Esophagus squamous epithelium (tissue), 5 donors: ENCODE measurements around the gene PLAGL2. TPM values are rescaled to one million over a fixed set of nuclear protein-coding genes. Genes with fewer than 3 reads are reported as not detected.

Experiments
- DNase-seq: peaks from one replicate; lab custom pipeline; 2025; lab: John Stamatoyannopoulos, UW
- H3K27ac ChIP-seq, 4 donors: fragments of 200-600 bp; sonication (generic); one replicate each; pipeline ENCODE4 v1.5.1; 2016 to 2019; ENCODE audit warnings: mild to moderate bottlenecking in 1 of 4
- H3K27me3 ChIP-seq, 4 donors: fragments of 200-600 bp; sonication (generic); 1 replicate in 3 of 4; 2 replicates in 1 of 4; pipeline versions ENCODE4 v1.5.1 to v1.6.0; 2017 to 2021; ENCODE audit warnings: antibody characterized with exemption in 1 of 4
- H3K36me3 ChIP-seq, 3 donors: fragments of 200-600 bp; sonication (generic); one replicate each; pipeline ENCODE4 v1.5.1; 2016 to 2019
- H3K4me1 ChIP-seq, 3 donors: fragments of 200-600 bp; sonication (generic); one replicate each; pipeline ENCODE4 v1.5.1; 2017 to 2019
- H3K4me3 ChIP-seq, 4 donors: fragments of 200-600 bp; sonication (generic); 1 replicate in 3 of 4; 2 replicates in 1 of 4; pipeline ENCODE4 v1.5.1; 2016 to 2019; ENCODE audit warnings: mild to moderate bottlenecking in 2 of 4, moderate library complexity in 1 of 4
- H3K9me3 ChIP-seq, 3 donors: fragments of 200-600 bp; sonication (generic); one replicate each; pipeline ENCODE4 v1.5.1; 2016 to 2019
- CTCF ChIP-seq, 6 experiments: fragments of 450-650 bp in 4 of 6; fragments of 200-600 bp in 2 of 6; sonication (generic) in 2 of 6; IDR thresholded peaks; one replicate each; pipeline ENCODE4 v1.5.1; 2016 to 2019; ENCODE audit warnings: antibody characterized with exemption in 6 of 6, mild to moderate bottlenecking in 4 of 6, moderate library complexity in 4 of 6
- POLR2A ChIP-seq, 4 donors: fragments of 450-650 bp; IDR thresholded peaks; one replicate each; pipeline ENCODE4 v1.6.1; 2017; ENCODE audit warnings: antibody characterized with exemption in 4 of 4, mild to moderate bottlenecking in 4 of 4, moderate library complexity in 3 of 4
- WGBS, 2 donors: methylation state at CpG; one replicate each; pipeline ENCODE4 v1.1.5; 2018; 5-methylcytosine and 5-hydroxymethylcytosine counted together
- intact Hi-C: fragments of 100-400 bp; cut with DNase I; formaldehyde crosslinking; loops from one replicate; pipeline ENCODE4 v1.15.0; 2022
- total RNA-seq, 4 donors: library from RNA; depleted of rRNA; stranded (reverse); fragments of >200 nt; gene quantifications; one replicate each; pipeline ENCODE4 v1.1.0, GENCODE V29; 2016
- donor health status: DM: yes; HTN: yes; CAD: no.

PLAGL2 gene
- total RNA-seq, 4 donors from 2014 or later, result 6.2 to 14.0 (median 11.2) TPM

GRCh38 chr20:32164984-32165735, 42.4 kb downstream of the PLAGL2 start:
- intact Hi-C loops, result no loop called here
- no peaks in the 10 kb centered on the region for H3K9me3 ChIP-seq
- TF ChIP-seq POLR2A (IDR thresholded peaks at IDR 0.05) (no peak), CTCF (IDR thresholded peaks at IDR 0.05) (no peak)
- DNase-seq, result no peak
- no peak overlapping the region for H3K27ac ChIP-seq
- no peaks in the 10 kb centered on the region for H3K27me3 ChIP-seq
- H3K4me1 ChIP-seq, result no peaks in the 10 kb centered on the region
- H3K36me3 ChIP-seq, result peaks cover 13 to 78% (median 23%) of the 10 kb centered on the region in 3 donors
- 86 to 88% methylated on average over 14 to 21 of the region's 21 CpGs for WGBS, 2 donors
- no peak overlapping the region for H3K4me3 ChIP-seq

DNA sequence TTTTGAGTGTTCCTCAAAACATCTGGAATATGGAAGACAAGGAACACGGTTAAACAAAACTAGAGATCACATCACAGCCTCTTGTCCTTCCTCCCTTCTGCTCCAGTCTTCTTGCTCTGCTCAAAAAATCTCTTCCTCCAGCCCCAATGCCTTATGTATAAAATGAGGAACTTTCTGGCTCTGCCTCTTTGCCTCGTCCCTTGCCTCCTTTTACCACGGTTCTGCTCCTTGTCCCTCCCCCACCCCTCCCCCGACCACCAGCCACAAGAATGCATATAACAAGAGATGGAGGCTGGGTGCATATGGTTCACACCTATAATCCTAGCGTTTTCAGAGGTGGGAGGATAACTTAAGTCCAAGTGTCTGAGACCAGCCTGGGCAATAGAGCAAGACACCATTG, 43.6 kb downstream of the PLAGL2 start:
- Histone ChIP-seq H3K27me3 (no peaks in the 10 kb centered on the region), H3K9me3 (no peaks in the 10 kb centered on the region), H3K36me3 (peaks cover 25 to 90% (median 36%) of the 10 kb centered on the region in 3 donors), H3K4me1 (no peaks in the 10 kb centered on the region), H3K27ac (no peak overlapping the region), H3K4me3 (no peak overlapping the region)
- WGBS, 2 donors, result 73 to 84% methylated on average over 4 to 5 of the region's 5 CpGs
- intact Hi-C loops, result no loop called here
- no peak for DNase-seq
- TF ChIP-seq POLR2A (IDR thresholded peaks at IDR 0.05), result no peak
- TF ChIP-seq CTCF (IDR thresholded peaks at IDR 0.05), result no peak

GRCh38 chr20:32162351-32162750, 45.2 kb downstream of the PLAGL2 start:
- no peak overlapping the region for H3K27ac ChIP-seq
- DNase-seq, result no peak
- no peaks in the 10 kb centered on the region for H3K4me1 ChIP-seq
- WGBS, 2 donors, result 0 to 76% methylated on average over 1 to 3 of the region's 3 CpGs
- H3K36me3 ChIP-seq, result peaks cover 33 to 100% (median 48%) of the 10 kb centered on the region in 3 donors
- TF ChIP-seq POLR2A (IDR thresholded peaks at IDR 0.05) (no peak), CTCF (IDR thresholded peaks at IDR 0.05) (no peak)
- no peaks in the 10 kb centered on the region for H3K9me3 ChIP-seq
- no peak overlapping the region for H3K4me3 ChIP-seq
- intact Hi-C loops, result no loop called here
- no peaks in the 10 kb centered on the region for H3K27me3 ChIP-seq

- Histone ChIP-seq H3K27me3 (no peaks in the 10 kb centered on the region), H3K27ac (no peak overlapping the region), H3K36me3 (peaks cover 33 to 96% (median 40%) of the 10 kb centered on the region in 3 donors), H3K4me3 (no peak overlapping the region), H3K9me3 (no peaks in the 10 kb centered on the region), H3K4me1 (peaks cover 0 to 5% (median 3%) of the 10 kb centered on the region in 3 donors)
- no peak for DNase-seq
- intact Hi-C loops, result no loop called here
- TF ChIP-seq CTCF (IDR thresholded peaks at IDR 0.05) (no peak), POLR2A (IDR thresholded peaks at IDR 0.05) (no peak)
- WGBS, 2 donors, result 100% methylated on average over 1 to 3 of the region's 5 CpGs
Observed at GRCh38 chr20:32160341-32160740, 47.2 kb downstream of the PLAGL2 start.

DNA sequence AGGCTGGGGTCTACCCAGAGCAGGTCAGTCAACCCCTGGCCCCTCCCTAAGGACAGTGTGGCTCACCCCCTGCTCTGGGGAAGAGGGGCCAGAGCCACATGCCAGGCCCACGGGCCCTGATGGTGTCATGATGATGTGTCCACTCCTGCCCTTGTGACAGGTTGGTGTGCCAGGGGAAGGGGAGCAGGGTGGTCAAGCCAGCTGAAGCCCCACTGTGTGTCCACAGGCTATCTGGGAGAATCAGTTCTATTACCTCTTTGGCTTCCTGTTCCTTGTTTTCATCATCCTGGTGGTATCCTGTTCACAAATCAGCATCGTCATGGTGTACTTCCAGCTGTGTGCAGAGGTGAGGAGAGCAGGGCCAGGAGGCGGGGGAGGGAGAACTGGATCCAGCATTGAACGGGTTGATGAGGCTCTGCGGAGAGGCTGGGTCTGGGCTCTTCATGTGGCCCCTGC, 47.7 kb downstream of the PLAGL2 start:
- intact Hi-C loops, result no loop called here
- peaks cover 33 to 96% (median 35%) of the 10 kb centered on the region in 3 donors for H3K36me3 ChIP-seq
- no peak overlapping the region for H3K4me3 ChIP-seq
- no peak for TF ChIP-seq CTCF (IDR thresholded peaks at IDR 0.05)
- no peak overlapping the region for H3K27ac ChIP-seq
- DNase-seq, result no peak
- H3K4me1 ChIP-seq, result peaks cover 0 to 10% (median 8%) of the 10 kb centered on the region in 3 donors
- 0 to 92% methylated on average over 1 to 4 of the region's 5 CpGs for WGBS, 2 donors
- no peaks in the 10 kb centered on the region for H3K27me3 ChIP-seq
- no peaks in the 10 kb centered on the region for H3K9me3 ChIP-seq
